ENCODE data around the gene TREML2. TPM values are rescaled to one million over a fixed set of nuclear protein-coding genes. Genes with fewer than 3 reads are reported as not detected.

TREML2 gene
- total and polyA plus RNA-seq, 9 of the 15 experiments (the other 6 are each of a cell fraction or from before 2014, with no cell fraction given) = 0.20 to 2.9 (median 1.4) TPM

- peak in 1 of 2 experiments; percentile 22; a peak in 1 of 4 replicates for TF ChIP-seq TBL1XR1 (IDR thresholded peaks at IDR 0.05; ENCODE audit: low read length in 2 of 2)
- peak; percentile 17; the same call in 1 of the 2 replicates for TF ChIP-seq MAFF (IDR thresholded peaks at IDR 0.05; ENCODE audit: low read length)
- TF ChIP-seq, protein P1, sequence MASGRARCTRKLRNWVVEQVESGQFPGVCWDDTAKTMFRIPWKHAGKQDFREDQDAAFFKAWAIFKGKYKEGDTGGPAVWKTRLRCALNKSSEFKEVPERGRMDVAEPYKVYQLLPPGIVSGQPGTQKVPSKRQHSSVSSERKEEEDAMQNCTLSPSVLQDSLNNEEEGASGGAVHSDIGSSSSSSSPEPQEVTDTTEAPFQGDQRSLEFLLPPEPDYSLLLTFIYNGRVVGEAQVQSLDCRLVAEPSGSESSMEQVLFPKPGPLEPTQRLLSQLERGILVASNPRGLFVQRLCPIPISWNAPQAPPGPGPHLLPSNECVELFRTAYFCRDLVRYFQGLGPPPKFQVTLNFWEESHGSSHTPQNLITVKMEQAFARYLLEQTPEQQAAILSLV (tag; IDR thresholded peaks at IDR 0.05) = peak; percentile 64; the same call in 1 of the 2 replicates
- TF ChIP-seq MYC (IDR thresholded peaks at IDR 0.05; ENCODE audit: low read depth, low read length) = peak; percentile 33; the same call in 1 of the 2 replicates
- TF ChIP-seq MYC (CRISPR knock-in tag; IDR thresholded peaks at IDR 0.05; ENCODE audit: borderline replicate concordance, low read depth) = no peak
- TF ChIP-seq TCF3 (CRISPR knock-in tag; IDR thresholded peaks at IDR 0.05) = peak; percentile 75
- TF ChIP-seq CTBP1 (IDR thresholded peaks at IDR 0.05; ENCODE audit: borderline replicate concordance) = no peak
- 0 out of 2 replicates have a peak, but pooled peaks have one; percentile 50 for TF ChIP-seq SMARCA4 (IDR thresholded peaks at IDR 0.05)
- peak; percentile 41; the same call in 1 of the 2 replicates for TF ChIP-seq STAT5A (IDR thresholded peaks at IDR 0.05; ENCODE audit: borderline replicate concordance, low read length)
- peak; percentile 79 for TF ChIP-seq ARID1B (IDR thresholded peaks at IDR 0.05)
- TF ChIP-seq JUND (IDR thresholded peaks at IDR 0.05; ENCODE audit: borderline replicate concordance, low read depth, low read length) = peak; percentile 32; the same call in 1 of the 2 replicates
- no peak; the same call in 2 of the 3 replicates for TF ChIP-seq JUND (tag; IDR thresholded peaks at IDR 0.05; ENCODE audit: borderline replicate concordance, low read depth, low read length)
- TF ChIP-seq SMARCC2 (IDR thresholded peaks at IDR 0.05; ENCODE audit: low read depth) = no peak; the same call in 1 of the 2 replicates
- TF ChIP-seq ZBTB43 (CRISPR knock-in tag; IDR thresholded peaks at IDR 0.05) = no peak
- peak; percentile 8; the same call in 1 of the 2 replicates for TF ChIP-seq ZNF24 (IDR thresholded peaks at IDR 0.05)
- TF ChIP-seq RAD21 (CRISPR knock-in tag; conservative IDR thresholded peaks at IDR 0.05 in 1 of 2, IDR thresholded peaks at IDR 0.05 in 1 of 2) = 0 out of 4 replicates have a peak, but pooled peaks have one; percentile 5 to 19
- no peak for TF ChIP-seq RUNX1 (IDR thresholded peaks at IDR 0.05; ENCODE audit: low read depth)
- TF ChIP-seq, protein P2, sequence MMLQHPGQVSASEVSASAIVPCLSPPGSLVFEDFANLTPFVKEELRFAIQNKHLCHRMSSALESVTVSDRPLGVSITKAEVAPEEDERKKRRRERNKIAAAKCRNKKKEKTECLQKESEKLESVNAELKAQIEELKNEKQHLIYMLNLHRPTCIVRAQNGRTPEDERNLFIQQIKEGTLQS (IDR thresholded peaks at IDR 0.05) = peak; percentile 93
- TF ChIP-seq, protein P2 (CRISPR knock-in tag; conservative IDR thresholded peaks at IDR 0.05) = no peak
- TF ChIP-seq NEUROD1 (IDR thresholded peaks at IDR 0.05; ENCODE audit: borderline replicate concordance, low read depth, low read length, partially characterized antibody) = peak; percentile 28
- no peak for TF ChIP-seq TRIM28 (IDR thresholded peaks at IDR 0.05)
- TF ChIP-seq TEAD4 (IDR thresholded peaks at IDR 0.05; ENCODE audit: low read length) = peak; percentile 65
- TF ChIP-seq TEAD4 (CRISPR knock-in tag; IDR thresholded peaks at IDR 0.05; ENCODE audit: borderline replicate concordance) = no peak
- TF ChIP-seq NCOR1 (IDR thresholded peaks at IDR 0.05) = peak; percentile 61; the same call in 1 of the 2 replicates
- peak in 1 of 2 experiments; percentile 73; a peak in 2 of 4 replicates for TF ChIP-seq RCOR1 (IDR thresholded peaks at IDR 0.05; ENCODE audit: borderline replicate concordance in 1 of 2, low read depth in 2 of 2, low read length in 2 of 2)
- peak; percentile 64; the same call in 1 of the 2 replicates for TF ChIP-seq ZNF589 (CRISPR knock-in tag; IDR thresholded peaks at IDR 0.05; ENCODE audit: low read depth)
- TF ChIP-seq ZNF584 (CRISPR knock-in tag; IDR thresholded peaks at IDR 0.05; ENCODE audit: low read depth) = peak; percentile 81; the same call in 1 of the 2 replicates
- peak; percentile 84 for TF ChIP-seq CBFA2T3 (IDR thresholded peaks at IDR 0.05)
These were observed 551 bp downstream of the TREML2 start (continued) for GRCh38 chr6:41200296-41200900.

Data from K562 (cell line).